ENCODE results near the gene RAB11FIP3. TPM values are rescaled to one million over a fixed set of nuclear protein-coding genes. Genes with fewer than 3 reads are reported as not detected.

The RAB11FIP3 gene
- total and polyA plus RNA-seq, 2 of the 13 experiments (the other 11 are each of a cell fraction or from before 2014, with no cell fraction given) = 34.3 to 57.6 TPM

DNA sequence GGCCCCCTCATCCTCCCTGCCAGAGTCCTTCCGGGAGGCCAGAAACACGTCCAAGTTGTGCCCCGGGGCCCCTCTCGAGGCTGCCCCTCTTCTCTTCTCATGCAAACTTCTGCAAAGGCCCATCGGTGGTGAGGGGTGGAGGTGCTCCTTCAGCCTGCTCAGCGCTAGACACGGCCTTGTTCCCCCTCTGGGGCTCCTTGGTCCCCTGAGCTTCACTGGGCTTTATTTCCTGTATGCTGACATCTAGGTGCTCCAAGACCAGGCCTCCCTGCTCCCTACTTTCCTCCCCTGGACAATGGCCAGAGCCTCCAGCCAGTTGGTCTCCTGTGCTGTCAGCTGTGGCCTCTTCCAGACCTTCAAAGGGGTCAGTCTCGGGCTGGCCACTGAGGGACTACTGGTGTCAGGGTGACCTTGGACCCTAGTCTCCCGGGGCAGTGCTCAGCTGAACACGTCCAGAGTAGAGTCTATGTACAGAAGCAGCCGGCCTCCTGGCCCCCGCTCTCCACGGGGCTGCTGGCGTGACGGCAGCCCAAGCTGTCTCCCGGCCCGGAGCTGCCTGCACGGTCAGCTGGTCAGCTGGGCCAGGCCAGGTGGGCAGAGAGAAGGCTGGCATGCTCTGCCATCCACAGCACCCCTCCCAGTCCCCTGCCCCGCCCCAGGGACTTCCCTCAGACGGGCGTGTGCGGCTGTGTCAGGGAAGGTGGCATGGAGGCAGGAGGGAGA, 133.0 kb downstream of the RAB11FIP3 start (continued):
- TF ChIP-seq, protein P1, sequence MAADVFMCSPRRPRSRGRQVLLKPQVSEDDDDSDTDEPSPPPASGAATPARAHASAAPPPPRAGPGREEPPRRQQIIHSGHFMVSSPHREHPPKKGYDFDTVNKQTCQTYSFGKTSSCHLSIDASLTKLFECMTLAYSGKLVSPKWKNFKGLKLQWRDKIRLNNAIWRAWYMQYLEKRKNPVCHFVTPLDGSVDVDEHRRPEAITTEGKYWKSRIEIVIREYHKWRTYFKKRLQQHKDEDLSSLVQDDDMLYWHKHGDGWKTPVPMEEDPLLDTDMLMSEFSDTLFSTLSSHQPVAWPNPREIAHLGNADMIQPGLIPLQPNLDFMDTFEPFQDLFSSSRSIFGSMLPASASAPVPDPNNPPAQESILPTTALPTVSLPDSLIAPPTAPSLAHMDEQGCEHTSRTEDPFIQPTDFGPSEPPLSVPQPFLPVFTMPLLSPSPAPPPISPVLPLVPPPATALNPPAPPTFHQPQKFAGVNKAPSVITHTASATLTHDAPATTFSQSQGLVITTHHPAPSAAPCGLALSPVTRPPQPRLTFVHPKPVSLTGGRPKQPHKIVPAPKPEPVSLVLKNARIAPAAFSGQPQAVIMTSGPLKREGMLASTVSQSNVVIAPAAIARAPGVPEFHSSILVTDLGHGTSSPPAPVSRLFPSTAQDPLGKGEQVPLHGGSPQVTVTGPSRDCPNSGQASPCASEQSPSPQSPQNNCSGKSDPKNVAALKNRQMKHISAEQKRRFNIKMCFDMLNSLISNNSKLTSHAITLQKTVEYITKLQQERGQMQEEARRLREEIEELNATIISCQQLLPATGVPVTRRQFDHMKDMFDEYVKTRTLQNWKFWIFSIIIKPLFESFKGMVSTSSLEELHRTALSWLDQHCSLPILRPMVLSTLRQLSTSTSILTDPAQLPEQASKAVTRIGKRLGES (CRISPR knock-in tag; IDR thresholded peaks at IDR 0.05; ENCODE audit: borderline replicate concordance) = no peak

DNA sequence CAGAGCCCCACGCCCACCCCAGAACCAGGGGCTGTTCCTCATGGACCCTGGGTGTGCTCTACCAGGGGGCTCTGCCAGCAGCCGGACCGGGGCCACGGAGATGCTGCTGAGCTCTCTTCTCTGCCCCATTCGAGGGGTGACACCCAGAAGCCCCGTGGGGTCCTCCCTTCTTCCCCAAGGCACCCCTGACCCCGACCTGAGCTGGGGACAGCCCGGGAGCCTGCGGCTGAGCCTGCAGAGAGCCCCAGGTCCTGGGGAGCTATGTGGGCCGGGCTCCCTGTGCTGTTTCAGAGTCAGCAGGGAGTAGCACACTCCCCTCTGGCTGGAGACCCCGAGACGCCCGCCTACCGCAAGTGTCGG, 133.6 kb downstream of the RAB11FIP3 start:
- H3K79me2 ChIP-seq (ENCODE audit: insufficient read depth, low read length) = no peaks in the 10 kb centered on the region
- H3K27me3 ChIP-seq (ENCODE audit: control insufficient read depth in 1 of 2, insufficient read depth in 2 of 2, low read length in 2 of 2) = peaks cover 13 to 45% of the 10 kb centered on the region in 2 experiments
- DNase-seq (ENCODE audit: low spot score) = no peak
- H3K4me3 ChIP-seq (replicated peaks in 1 of 3; ENCODE audit: insufficient read depth in 1 of 3, low read depth in 2 of 3, low read length in 3 of 3) = peak overlapping the region; percentile 5 to 67 (median 25); a peak in 5 of 6 replicates
- WGBS (ENCODE audit: low lambda C conversion rate) = no CpG with 5 or more reads among the region's 15 CpGs
- intact Hi-C loops (cut with micrococcal nuclease; ENCODE audit: unreplicated experiment) (no loop called here), in situ Hi-C loops (cut with HindIII; ENCODE audit: extremely low pct_ligation_motif_present, low pct_unique_long_range_greater_than_20kb) (no loop called here)
- H4K20me1 ChIP-seq (ENCODE audit: insufficient read depth, low read length) = no peaks in the 10 kb centered on the region
- H3K27ac ChIP-seq (ENCODE audit: extremely low read length, insufficient read depth, low read length) = peak overlapping the region; percentile 24
- no peak for FAIRE-seq
- peaks cover 72% of the 10 kb centered on the region for H3K4me1 ChIP-seq (ENCODE audit: insufficient read depth, low read length)
- ATAC-seq = peak; percentile 23
- H3K9ac ChIP-seq (ENCODE audit: insufficient read depth, low read depth, low read length) = peak overlapping the region; percentile 49; the same call in 1 of the 2 replicates
- H3K9me3 ChIP-seq (ENCODE audit: low read length) = no peaks in the 10 kb centered on the region
- no peaks in the 10 kb centered on the region for H3K36me3 ChIP-seq (replicated peaks in 1 of 2; ENCODE audit: control insufficient read depth in 1 of 2, insufficient read depth in 2 of 2, low read length in 2 of 2)
- ChIA-PET CTCF (ENCODE audit: low intra/inter-chr PET ratio, low total read pairs) (no interaction called here), POLR2A (interaction anchor here (1.0 to 2.3 kb wide), 8 partner anchors 8 to 59 kb away, joined by 3 to 17 read pairs (median 4); partner anchors contain the start of gene NHLRC4)
- no TSS peak for BruUV-seq (replicated peaks)
- H3K4me2 ChIP-seq (ENCODE audit: low read depth, low read length) = peak overlapping the region; percentile 85
- no peak overlapping the region for H2AFZ ChIP-seq (ENCODE audit: low read length)
- TF ChIP-seq ZNF777 (CRISPR knock-in tag; IDR thresholded peaks at IDR 0.05) (peak; percentile 13; the same call in 1 of the 2 replicates), SRSF1 (optimal IDR thresholded peaks at IDR 0.05; ENCODE audit: low read depth, low read length) (peak; percentile 52), TMF1 (CRISPR knock-in tag; IDR thresholded peaks at IDR 0.05; ENCODE audit: low read depth) (0 out of 2 replicates have a peak, but pooled peaks have one; percentile 12), PTBP1 (IDR thresholded peaks at IDR 0.05; ENCODE audit: low read depth, low read length, poor library complexity, severe bottlenecking) (peak; percentile 13), ZKSCAN5 (CRISPR knock-in tag; IDR thresholded peaks at IDR 0.05) (0 out of 2 replicates have a peak, but pooled peaks have one; percentile 2), REL (CRISPR knock-in tag; conservative IDR thresholded peaks at IDR 0.05) (0 out of 2 replicates have a peak, but pooled peaks have one; percentile 26), ZBTB7B (CRISPR knock-in tag; IDR thresholded peaks at IDR 0.05) (no peak), SATB2 (CRISPR knock-in tag; IDR thresholded peaks at IDR 0.05) (no peak), SSRP1 (CRISPR knock-in tag; IDR thresholded peaks at IDR 0.05) (no peak), MTA1 (CRISPR knock-in tag; IDR thresholded peaks at IDR 0.05; ENCODE audit: borderline replicate concordance) (peak; percentile 3; the same call in 1 of the 2 replicates)
- TF ChIP-seq, protein P2, sequence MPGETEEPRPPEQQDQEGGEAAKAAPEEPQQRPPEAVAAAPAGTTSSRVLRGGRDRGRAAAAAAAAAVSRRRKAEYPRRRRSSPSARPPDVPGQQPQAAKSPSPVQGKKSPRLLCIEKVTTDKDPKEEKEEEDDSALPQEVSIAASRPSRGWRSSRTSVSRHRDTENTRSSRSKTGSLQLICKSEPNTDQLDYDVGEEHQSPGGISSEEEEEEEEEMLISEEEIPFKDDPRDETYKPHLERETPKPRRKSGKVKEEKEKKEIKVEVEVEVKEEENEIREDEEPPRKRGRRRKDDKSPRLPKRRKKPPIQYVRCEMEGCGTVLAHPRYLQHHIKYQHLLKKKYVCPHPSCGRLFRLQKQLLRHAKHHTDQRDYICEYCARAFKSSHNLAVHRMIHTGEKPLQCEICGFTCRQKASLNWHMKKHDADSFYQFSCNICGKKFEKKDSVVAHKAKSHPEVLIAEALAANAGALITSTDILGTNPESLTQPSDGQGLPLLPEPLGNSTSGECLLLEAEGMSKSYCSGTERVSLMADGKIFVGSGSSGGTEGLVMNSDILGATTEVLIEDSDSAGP (CRISPR knock-in tag; IDR thresholded peaks at IDR 0.05; ENCODE audit: borderline replicate concordance) = 0 out of 2 replicates have a peak, but pooled peaks have one; percentile 12
- TF ChIP-seq, protein P3, sequence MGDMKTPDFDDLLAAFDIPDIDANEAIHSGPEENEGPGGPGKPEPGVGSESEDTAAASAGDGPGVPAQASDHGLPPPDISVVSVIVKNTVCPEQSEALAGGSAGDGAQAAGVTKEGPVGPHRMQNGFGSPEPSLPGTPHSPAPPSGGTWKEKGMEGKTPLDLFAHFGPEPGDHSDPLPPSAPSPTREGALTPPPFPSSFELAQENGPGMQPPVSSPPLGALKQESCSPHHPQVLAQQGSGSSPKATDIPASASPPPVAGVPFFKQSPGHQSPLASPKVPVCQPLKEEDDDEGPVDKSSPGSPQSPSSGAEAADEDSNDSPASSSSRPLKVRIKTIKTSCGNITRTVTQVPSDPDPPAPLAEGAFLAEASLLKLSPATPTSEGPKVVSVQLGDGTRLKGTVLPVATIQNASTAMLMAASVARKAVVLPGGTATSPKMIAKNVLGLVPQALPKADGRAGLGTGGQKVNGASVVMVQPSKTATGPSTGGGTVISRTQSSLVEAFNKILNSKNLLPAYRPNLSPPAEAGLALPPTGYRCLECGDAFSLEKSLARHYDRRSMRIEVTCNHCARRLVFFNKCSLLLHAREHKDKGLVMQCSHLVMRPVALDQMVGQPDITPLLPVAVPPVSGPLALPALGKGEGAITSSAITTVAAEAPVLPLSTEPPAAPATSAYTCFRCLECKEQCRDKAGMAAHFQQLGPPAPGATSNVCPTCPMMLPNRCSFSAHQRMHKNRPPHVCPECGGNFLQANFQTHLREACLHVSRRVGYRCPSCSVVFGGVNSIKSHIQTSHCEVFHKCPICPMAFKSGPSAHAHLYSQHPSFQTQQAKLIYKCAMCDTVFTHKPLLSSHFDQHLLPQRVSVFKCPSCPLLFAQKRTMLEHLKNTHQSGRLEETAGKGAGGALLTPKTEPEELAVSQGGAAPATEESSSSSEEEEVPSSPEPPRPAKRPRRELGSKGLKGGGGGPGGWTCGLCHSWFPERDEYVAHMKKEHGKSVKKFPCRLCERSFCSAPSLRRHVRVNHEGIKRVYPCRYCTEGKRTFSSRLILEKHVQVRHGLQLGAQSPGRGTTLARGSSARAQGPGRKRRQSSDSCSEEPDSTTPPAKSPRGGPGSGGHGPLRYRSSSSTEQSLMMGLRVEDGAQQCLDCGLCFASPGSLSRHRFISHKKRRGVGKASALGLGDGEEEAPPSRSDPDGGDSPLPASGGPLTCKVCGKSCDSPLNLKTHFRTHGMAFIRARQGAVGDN (CRISPR knock-in tag; IDR thresholded peaks at IDR 0.05) = peak; percentile 2; the same call in 1 of the 2 replicates
